ENCODE data around the gene AMN1. TPM values are rescaled to one million over a fixed set of nuclear protein-coding genes. Genes with fewer than 3 reads are reported as not detected.

AMN1 gene
- total RNA-seq, 4 donors from 2014 or later, result 6.5 to 10.5 (median 9.4) TPM

DNA sequence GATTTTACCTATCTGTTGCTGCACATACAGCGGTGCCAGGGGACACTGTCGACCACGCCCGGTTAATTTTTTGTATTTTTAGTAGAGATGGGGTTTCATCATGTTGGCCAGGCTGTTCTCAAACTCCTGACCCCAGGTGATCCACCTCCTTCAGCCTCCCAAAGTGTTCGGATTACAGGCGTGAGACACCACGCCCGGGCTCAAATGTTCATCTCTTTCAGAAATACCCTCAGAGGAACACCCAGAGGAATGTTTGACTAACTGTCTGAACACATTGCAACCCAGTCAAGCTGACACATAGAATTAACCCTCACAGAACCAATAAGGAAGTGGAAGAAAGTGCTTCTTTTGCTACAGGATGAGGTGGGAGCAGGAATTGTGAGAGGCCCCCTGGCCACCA, 84.3 kb downstream of the AMN1 start:
- Histone ChIP-seq H3K36me3 (no peaks in the 10 kb centered on the region), H3K9me3 (no peaks in the 10 kb centered on the region), H3K4me1 (no peaks in the 10 kb centered on the region), H3K27me3 (no peaks in the 10 kb centered on the region), H3K4me3 (no peak overlapping the region), H3K27ac (no peak overlapping the region)
- TF ChIP-seq POLR2A (IDR thresholded peaks at IDR 0.05) (no peak), EP300 (IDR thresholded peaks at IDR 0.05) (no peak), CTCF (IDR thresholded peaks at IDR 0.05) (no peak)
- DNase-seq (ENCODE audit: low spot score in 2 of 2), result no peak
- 77 to 84% methylated on average over 8 of the region's 8 CpGs for WGBS, 2 donors

- 48 to 67% methylated on average over 11 of the region's 11 CpGs for WGBS, 2 donors
- H3K27ac ChIP-seq, result no peak overlapping the region
- H3K4me3 ChIP-seq, result no peak overlapping the region
- no peaks in the 10 kb centered on the region for H3K36me3 ChIP-seq
- H3K4me1 ChIP-seq, result no peaks in the 10 kb centered on the region
- no peaks in the 10 kb centered on the region for H3K27me3 ChIP-seq
- DNase-seq (ENCODE audit: low spot score in 2 of 2), result no peak
- H3K9me3 ChIP-seq, result no peaks in the 10 kb centered on the region
- TF ChIP-seq CTCF (IDR thresholded peaks at IDR 0.05) (no peak), EP300 (IDR thresholded peaks at IDR 0.05) (no peak), POLR2A (IDR thresholded peaks at IDR 0.05) (no peak)
These were observed 87.2 kb downstream of the AMN1 start for GRCh38 chr12:31641509-31642090.

DNA sequence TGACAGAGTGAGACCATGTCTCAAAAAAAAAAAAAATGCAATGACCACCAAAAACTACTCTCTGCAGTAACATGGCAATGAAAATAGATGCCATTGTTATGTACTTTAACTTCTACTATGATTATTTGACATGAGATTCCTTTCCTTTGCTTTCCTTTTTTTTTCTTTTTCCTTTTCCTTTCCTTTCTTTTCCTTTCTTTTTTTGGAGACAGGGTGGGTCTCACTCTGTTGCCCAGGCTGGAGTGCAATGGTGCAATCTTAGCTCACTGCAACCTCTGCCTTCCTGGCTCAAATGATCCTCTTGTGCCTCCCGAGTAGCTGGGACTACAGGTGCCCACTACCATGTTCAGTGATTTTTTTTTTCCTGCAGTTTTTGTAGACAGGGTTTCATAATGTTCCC, 94.2 kb downstream of the AMN1 start:
- no peak overlapping the region for H3K27ac ChIP-seq
- H3K27me3 ChIP-seq, result no peaks in the 10 kb centered on the region
- H3K4me1 ChIP-seq, result peaks cover 0 to 10% (median 3%) of the 10 kb centered on the region in 4 donors
- TF ChIP-seq POLR2A (IDR thresholded peaks at IDR 0.05) (no peak), CTCF (IDR thresholded peaks at IDR 0.05) (no peak), EP300 (IDR thresholded peaks at IDR 0.05) (no peak)
- 92 to 97% methylated on average over 1 of the region's 1 CpG for WGBS, 2 donors
- no peaks in the 10 kb centered on the region for H3K36me3 ChIP-seq
- no peaks in the 10 kb centered on the region for H3K9me3 ChIP-seq
- no peak overlapping the region for H3K4me3 ChIP-seq
- no peak for DNase-seq (ENCODE audit: low spot score in 2 of 2)

GRCh38 chr12:31633464-31633863, 95.4 kb downstream of the AMN1 start:
- Histone ChIP-seq H3K36me3 (no peaks in the 10 kb centered on the region), H3K4me1 (peaks cover 0 to 13% (median 4%) of the 10 kb centered on the region in 4 donors), H3K27me3 (no peaks in the 10 kb centered on the region), H3K27ac (no peak overlapping the region), H3K4me3 (no peak overlapping the region), H3K9me3 (no peaks in the 10 kb centered on the region)
- 62 to 69% methylated on average over 4 of the region's 4 CpGs for WGBS, 2 donors
- TF ChIP-seq EP300 (IDR thresholded peaks at IDR 0.05) (no peak), POLR2A (IDR thresholded peaks at IDR 0.05) (no peak), CTCF (IDR thresholded peaks at IDR 0.05) (no peak)
- DNase-seq (ENCODE audit: low spot score in 2 of 2), result no peak

DNA sequence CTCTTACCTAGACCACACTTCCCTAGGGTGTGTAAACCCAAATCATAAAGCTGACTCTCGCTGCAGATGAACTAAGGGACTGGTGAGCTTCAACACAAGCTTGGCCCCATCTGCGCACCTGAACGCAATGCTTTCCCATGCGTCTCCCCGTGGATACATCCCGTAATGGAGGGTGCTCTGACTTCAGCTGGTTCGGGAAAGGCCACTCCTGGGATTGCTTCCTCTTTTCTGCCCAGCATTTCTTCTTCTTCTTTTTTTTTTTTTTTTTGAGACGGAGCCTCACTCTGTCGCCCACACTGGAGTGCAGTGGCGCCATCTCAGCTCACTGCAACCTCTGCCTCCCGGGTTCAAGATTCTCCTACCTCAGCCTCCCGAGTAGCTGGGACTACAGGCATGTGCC, 97.0 kb downstream of the AMN1 start:
- peaks cover 0 to 13% (median 4%) of the 10 kb centered on the region in 4 donors for H3K4me1 ChIP-seq
- no peak overlapping the region for H3K4me3 ChIP-seq
- no peaks in the 10 kb centered on the region for H3K9me3 ChIP-seq
- TF ChIP-seq EP300 (IDR thresholded peaks at IDR 0.05), result no peak
- TF ChIP-seq POLR2A (IDR thresholded peaks at IDR 0.05), result no peak
- TF ChIP-seq CTCF (IDR thresholded peaks at IDR 0.05), result no peak
- no peaks in the 10 kb centered on the region for H3K36me3 ChIP-seq
- WGBS, 2 donors, result 81 to 83% methylated on average over 12 of the region's 12 CpGs
- no peak for DNase-seq (ENCODE audit: low spot score in 2 of 2)
- H3K27ac ChIP-seq, result no peak overlapping the region
- H3K27me3 ChIP-seq, result no peaks in the 10 kb centered on the region

Data from tibial nerve (tissue), 4 donors.